ENCODE data around the gene ZPLD1.

Gene ZPLD1

DNA sequence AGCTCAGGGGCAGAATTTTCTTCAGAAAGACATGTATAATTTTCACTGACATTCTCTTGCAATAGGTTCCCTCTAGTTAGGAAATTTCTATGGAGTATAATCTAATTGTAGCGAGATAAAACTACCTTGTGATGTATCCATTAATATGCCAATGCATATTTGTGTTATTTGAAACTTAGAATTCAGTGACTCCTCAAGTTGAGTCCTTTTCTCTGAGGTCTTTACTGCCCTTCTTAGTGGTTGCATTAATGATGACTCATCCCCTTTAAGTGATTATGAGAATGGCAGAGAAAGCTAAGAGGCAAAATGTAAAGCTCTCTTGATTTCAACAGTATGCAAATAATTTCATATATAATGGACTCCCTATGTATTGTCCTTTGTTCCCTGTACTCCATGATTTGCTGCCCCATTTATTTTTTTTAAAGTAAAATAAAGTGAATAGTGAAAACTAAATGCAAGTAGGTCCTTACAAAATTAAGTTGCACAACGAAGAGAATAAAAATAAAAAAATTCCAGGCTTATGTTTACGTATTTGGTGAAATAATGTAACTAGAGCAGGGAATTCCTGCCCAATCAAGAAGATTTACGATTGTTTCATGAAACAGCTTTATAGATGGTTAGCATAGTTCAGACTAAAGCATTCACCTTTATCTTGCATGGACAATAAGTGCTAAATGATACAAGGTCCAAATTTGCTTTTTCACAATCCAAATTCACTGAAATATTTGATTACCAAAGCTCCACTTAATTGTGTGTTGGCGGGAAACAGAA lies 78.1 kb downstream of the ZPLD1 start:
- Histone ChIP-seq H4K20me1 (ENCODE audit: insufficient read depth) (no peaks in the 10 kb centered on the region), H3K4me1 (ENCODE audit: low read depth, poor library complexity, severe bottlenecking) (peaks cover 11% of the 10 kb centered on the region), H3K27ac (no peak overlapping the region), H3K4me3 (IDR thresholded peaks at IDR 0.05; ENCODE audit: insufficient read depth, low read depth, low read length) (no peak overlapping the region), H3K27me3 (ENCODE audit: insufficient read depth, low read depth) (no peaks in the 10 kb centered on the region), H3K36me3 (ENCODE audit: insufficient read depth) (no peaks in the 10 kb centered on the region), H3K79me2 (ENCODE audit: insufficient read depth, low read depth) (no peaks in the 10 kb centered on the region), H3K4me2 (no peak overlapping the region), H2AFZ (ENCODE audit: low read depth) (no peak overlapping the region), H3K9ac (no peak overlapping the region)
- no peak for TF ChIP-seq CTCF (conservative IDR thresholded peaks at IDR 0.05; ENCODE audit: low read depth, low read length)

- Histone ChIP-seq H3K36me3 (ENCODE audit: insufficient read depth) (no peaks in the 10 kb centered on the region), H2AFZ (ENCODE audit: low read depth) (no peak overlapping the region), H3K27ac (no peak overlapping the region), H3K4me1 (ENCODE audit: low read depth, poor library complexity, severe bottlenecking) (peaks cover 11% of the 10 kb centered on the region), H3K9ac (no peak overlapping the region), H3K79me2 (ENCODE audit: insufficient read depth, low read depth) (no peaks in the 10 kb centered on the region), H3K4me2 (no peak overlapping the region), H4K20me1 (ENCODE audit: insufficient read depth) (no peaks in the 10 kb centered on the region), H3K4me3 (IDR thresholded peaks at IDR 0.05; ENCODE audit: insufficient read depth, low read depth, low read length) (no peak overlapping the region), H3K27me3 (ENCODE audit: insufficient read depth, low read depth) (no peaks in the 10 kb centered on the region)
- no peak for TF ChIP-seq CTCF (conservative IDR thresholded peaks at IDR 0.05; ENCODE audit: low read depth, low read length)
Measured at GRCh38 chr3:102514241-102514640, 79.4 kb downstream of the ZPLD1 start.

DNA sequence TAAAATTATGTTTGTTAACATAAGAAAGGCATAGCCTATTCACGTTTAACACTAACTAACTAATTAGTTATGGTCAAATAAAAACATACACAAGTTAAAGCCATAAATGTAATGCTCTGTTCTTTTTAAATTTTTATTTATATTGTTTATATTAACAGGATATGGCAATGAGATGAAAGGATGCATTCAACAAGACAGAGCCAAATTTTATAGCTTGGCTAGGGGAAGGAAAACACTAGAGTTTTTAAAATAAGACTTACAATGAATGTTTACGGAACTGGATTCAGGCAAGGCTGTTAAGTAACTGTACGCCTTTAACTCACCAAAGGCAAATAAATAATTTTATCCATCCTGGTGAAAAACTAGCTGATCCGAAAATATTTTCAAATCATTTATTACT lies 86.4 kb downstream of the ZPLD1 start:
- no peak overlapping the region for H3K4me3 ChIP-seq (IDR thresholded peaks at IDR 0.05; ENCODE audit: insufficient read depth, low read depth, low read length)
- H2AFZ ChIP-seq (ENCODE audit: low read depth), result no peak overlapping the region
- no peak for TF ChIP-seq CTCF (conservative IDR thresholded peaks at IDR 0.05; ENCODE audit: low read depth, low read length)
- H3K79me2 ChIP-seq (ENCODE audit: insufficient read depth, low read depth), result no peaks in the 10 kb centered on the region
- H4K20me1 ChIP-seq (ENCODE audit: insufficient read depth), result no peaks in the 10 kb centered on the region
- H3K9ac ChIP-seq, result no peak overlapping the region
- peaks cover 19% of the 10 kb centered on the region for H3K4me1 ChIP-seq (ENCODE audit: low read depth, poor library complexity, severe bottlenecking)
- no peaks in the 10 kb centered on the region for H3K27me3 ChIP-seq (ENCODE audit: insufficient read depth, low read depth)
- H3K4me2 ChIP-seq, result no peak overlapping the region
- H3K36me3 ChIP-seq (ENCODE audit: insufficient read depth), result no peaks in the 10 kb centered on the region
- no peak overlapping the region for H3K27ac ChIP-seq

DNA sequence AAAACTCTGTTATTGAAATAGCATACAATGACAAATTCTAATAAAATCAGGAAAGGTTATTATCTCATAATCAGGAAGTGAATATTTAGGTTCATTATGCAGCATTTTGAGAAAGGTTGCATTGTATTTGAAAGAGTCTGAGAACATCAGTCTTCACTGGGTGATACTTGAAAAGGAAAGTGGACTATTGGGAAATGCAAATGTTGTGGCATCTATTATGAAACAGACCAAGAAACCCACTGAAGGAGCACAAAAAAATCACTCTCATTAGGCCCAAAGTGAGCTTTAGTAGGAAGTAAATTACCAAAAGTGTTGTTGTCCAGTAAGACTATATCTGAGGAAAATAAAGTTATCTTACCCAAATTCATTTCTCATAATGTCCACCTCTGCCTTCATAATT lies 90.8 kb downstream of the ZPLD1 start:
- no peak for TF ChIP-seq CTCF (conservative IDR thresholded peaks at IDR 0.05; ENCODE audit: low read depth, low read length)
- no peaks in the 10 kb centered on the region for H3K27me3 ChIP-seq (ENCODE audit: insufficient read depth, low read depth)
- no peak overlapping the region for H2AFZ ChIP-seq (ENCODE audit: low read depth)
- H3K4me1 ChIP-seq (ENCODE audit: low read depth, poor library complexity, severe bottlenecking), result peaks cover 19% of the 10 kb centered on the region
- H3K4me3 ChIP-seq (IDR thresholded peaks at IDR 0.05; ENCODE audit: insufficient read depth, low read depth, low read length), result no peak overlapping the region
- no peak overlapping the region; the same call in 1 of the 2 replicates for H3K4me2 ChIP-seq
- no peaks in the 10 kb centered on the region for H3K79me2 ChIP-seq (ENCODE audit: insufficient read depth, low read depth)
- no peak overlapping the region for H3K27ac ChIP-seq
- H3K36me3 ChIP-seq (ENCODE audit: insufficient read depth), result no peaks in the 10 kb centered on the region
- no peaks in the 10 kb centered on the region for H4K20me1 ChIP-seq (ENCODE audit: insufficient read depth)
- no peak overlapping the region for H3K9ac ChIP-seq
